ENCODE results near the gene INPP5A. TPM values are rescaled to one million over a fixed set of nuclear protein-coding genes. Genes with fewer than 3 reads are reported as not detected.

INPP5A gene
- total and polyA plus RNA-seq, 2 of the 13 experiments (the other 11 are each of a cell fraction or from before 2014, with no cell fraction given) = 17.5 to 37.9 TPM

DNA sequence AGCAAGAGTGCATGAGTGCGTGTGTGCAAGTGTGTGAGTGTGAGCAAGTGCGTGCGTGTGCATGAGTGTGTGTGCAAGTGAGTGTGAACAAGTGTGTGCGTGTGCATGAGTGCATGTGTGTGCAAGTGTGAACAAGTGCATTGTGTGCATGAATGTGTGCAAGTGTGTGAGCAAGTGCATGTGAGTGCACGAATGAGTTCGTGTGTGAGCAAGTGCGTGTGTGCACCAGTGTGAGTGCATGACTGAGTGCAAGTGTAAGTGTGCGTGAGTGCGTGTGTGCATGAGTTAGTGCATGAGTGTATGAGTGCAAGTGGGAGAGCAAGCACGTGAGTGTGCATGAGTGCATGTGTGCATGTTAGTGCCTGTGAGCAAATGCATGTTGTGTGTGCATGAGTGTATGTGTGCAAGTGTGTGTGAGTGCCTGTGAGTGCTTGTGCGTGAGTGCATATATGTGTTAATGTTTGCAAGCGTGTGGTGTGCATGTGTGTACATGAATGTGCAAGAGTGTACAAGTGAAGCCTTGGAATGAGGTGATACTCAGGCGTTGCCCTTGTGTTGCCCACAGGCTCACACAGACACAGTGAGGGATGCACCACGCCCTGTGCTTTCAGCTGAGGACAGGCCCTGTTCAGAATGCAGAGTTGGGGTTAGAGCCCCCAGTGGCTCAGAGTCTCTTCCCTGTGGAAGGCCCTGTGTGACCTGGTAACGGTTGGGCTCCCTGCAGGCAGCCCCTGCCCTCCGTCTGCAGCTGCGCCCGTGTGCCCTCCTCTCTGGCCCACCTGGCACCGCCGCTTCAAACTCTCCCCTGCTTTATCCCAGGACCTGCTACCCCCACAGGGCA, 151.2 kb downstream of the INPP5A start:
- BruUV-seq (replicated peaks) = no TSS peak
- Histone ChIP-seq H3K79me2 (ENCODE audit: insufficient read depth, low read length) (no peaks in the 10 kb centered on the region), H3K9me3 (ENCODE audit: low read length) (no peaks in the 10 kb centered on the region), H3K4me3 (replicated peaks in 1 of 3; ENCODE audit: insufficient read depth in 1 of 3, low read depth in 2 of 3, low read length in 3 of 3) (no peak overlapping the region), H4K20me1 (ENCODE audit: insufficient read depth, low read length) (no peaks in the 10 kb centered on the region), H3K4me2 (ENCODE audit: low read depth, low read length) (no peak overlapping the region), H3K9ac (ENCODE audit: insufficient read depth, low read depth, low read length) (no peak overlapping the region), H3K27me3 (ENCODE audit: control insufficient read depth in 1 of 2, insufficient read depth in 2 of 2, low read length in 2 of 2) (no peaks in the 10 kb centered on the region), H3K4me1 (ENCODE audit: insufficient read depth, low read length) (peaks cover 24% of the 10 kb centered on the region), H2AFZ (ENCODE audit: low read length) (no peak overlapping the region), H3K36me3 (replicated peaks in 1 of 2; ENCODE audit: control insufficient read depth in 1 of 2, insufficient read depth in 2 of 2, low read length in 2 of 2) (peaks cover 0 to 4% of the 10 kb centered on the region in 2 experiments; a peak in 2 of 5 replicates), H3K27ac (ENCODE audit: extremely low read length, insufficient read depth, low read length) (no peak overlapping the region)
- DNase-seq (ENCODE audit: low spot score) (no peak), ATAC-seq (no peak), FAIRE-seq (no peak)
- intact Hi-C loops (cut with micrococcal nuclease; ENCODE audit: unreplicated experiment) = no loop called here
- ChIA-PET CTCF (ENCODE audit: low intra/inter-chr PET ratio, low total read pairs) (no interaction called here), POLR2A (no interaction called here)
- WGBS (ENCODE audit: low lambda C conversion rate) = 99% methylated on average over 18 of the region's 20 CpGs
- in situ Hi-C loops (cut with HindIII; ENCODE audit: extremely low pct_ligation_motif_present, low pct_unique_long_range_greater_than_20kb) = no loop called here
- TF ChIP-seq ZNF639 (CRISPR knock-in tag; conservative IDR thresholded peaks at IDR 0.05) (no peak), ARHGAP35 (CRISPR knock-in tag; IDR thresholded peaks at IDR 0.05; ENCODE audit: borderline replicate concordance) (no peak), RBAK (CRISPR knock-in tag; IDR thresholded peaks at IDR 0.05) (no peak), ZBTB10 (CRISPR knock-in tag; IDR thresholded peaks at IDR 0.05; ENCODE audit: borderline replicate concordance) (no peak), GLMP (CRISPR knock-in tag; IDR thresholded peaks at IDR 0.05; ENCODE audit: borderline replicate concordance) (no peak), NCOA5 (CRISPR knock-in tag; IDR thresholded peaks at IDR 0.05) (no peak), MTF1 (CRISPR knock-in tag; IDR thresholded peaks at IDR 0.05) (no peak)
- TF ChIP-seq, protein P1, sequence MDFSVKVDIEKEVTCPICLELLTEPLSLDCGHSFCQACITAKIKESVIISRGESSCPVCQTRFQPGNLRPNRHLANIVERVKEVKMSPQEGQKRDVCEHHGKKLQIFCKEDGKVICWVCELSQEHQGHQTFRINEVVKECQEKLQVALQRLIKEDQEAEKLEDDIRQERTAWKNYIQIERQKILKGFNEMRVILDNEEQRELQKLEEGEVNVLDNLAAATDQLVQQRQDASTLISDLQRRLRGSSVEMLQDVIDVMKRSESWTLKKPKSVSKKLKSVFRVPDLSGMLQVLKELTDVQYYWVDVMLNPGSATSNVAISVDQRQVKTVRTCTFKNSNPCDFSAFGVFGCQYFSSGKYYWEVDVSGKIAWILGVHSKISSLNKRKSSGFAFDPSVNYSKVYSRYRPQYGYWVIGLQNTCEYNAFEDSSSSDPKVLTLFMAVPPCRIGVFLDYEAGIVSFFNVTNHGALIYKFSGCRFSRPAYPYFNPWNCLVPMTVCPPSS (IDR thresholded peaks at IDR 0.05) = no peak
- TF ChIP-seq, protein P2, sequence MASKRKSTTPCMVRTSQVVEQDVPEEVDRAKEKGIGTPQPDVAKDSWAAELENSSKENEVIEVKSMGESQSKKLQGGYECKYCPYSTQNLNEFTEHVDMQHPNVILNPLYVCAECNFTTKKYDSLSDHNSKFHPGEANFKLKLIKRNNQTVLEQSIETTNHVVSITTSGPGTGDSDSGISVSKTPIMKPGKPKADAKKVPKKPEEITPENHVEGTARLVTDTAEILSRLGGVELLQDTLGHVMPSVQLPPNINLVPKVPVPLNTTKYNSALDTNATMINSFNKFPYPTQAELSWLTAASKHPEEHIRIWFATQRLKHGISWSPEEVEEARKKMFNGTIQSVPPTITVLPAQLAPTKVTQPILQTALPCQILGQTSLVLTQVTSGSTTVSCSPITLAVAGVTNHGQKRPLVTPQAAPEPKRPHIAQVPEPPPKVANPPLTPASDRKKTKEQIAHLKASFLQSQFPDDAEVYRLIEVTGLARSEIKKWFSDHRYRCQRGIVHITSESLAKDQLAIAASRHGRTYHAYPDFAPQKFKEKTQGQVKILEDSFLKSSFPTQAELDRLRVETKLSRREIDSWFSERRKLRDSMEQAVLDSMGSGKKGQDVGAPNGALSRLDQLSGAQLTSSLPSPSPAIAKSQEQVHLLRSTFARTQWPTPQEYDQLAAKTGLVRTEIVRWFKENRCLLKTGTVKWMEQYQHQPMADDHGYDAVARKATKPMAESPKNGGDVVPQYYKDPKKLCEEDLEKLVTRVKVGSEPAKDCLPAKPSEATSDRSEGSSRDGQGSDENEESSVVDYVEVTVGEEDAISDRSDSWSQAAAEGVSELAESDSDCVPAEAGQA (IDR thresholded peaks at IDR 0.05; ENCODE audit: low read depth) = no peak
- TF ChIP-seq, protein P2 (CRISPR knock-in tag; IDR thresholded peaks at IDR 0.05; ENCODE audit: borderline replicate concordance) = no peak

Data from HepG2 (cell line).